OCI-LY7 (cell line): Measurements from ENCODE around the gene ZFAND2B. TPM values are rescaled to one million over a fixed set of nuclear protein-coding genes. Genes with fewer than 3 reads are reported as not detected.

Experiments used
- BruUV-seq: library from RNA; stranded (reverse); fragments of 400-500 nt; replicated peaks from 2 replicates; lab custom pipeline; 2021; lab: Mats Ljungman, UMichigan
- CTCF ChIA-PET: fragments of 300-600 bp; sonication (Branson Sonifier 250); formaldehyde crosslinking; loops from one replicate; lab custom pipeline; 2022; ENCODE audit warnings: antibody characterized with exemption; ENCODE audit not compliant: unreplicated experiment; lab: Charles Lee
- POLR2A ChIA-PET: fragments of 300-600 bp; sonication (Branson Sonifier 250); formaldehyde crosslinking; loops from one replicate; lab custom pipeline; 2022; ENCODE audit warnings: antibody characterized with exemption; lab: Charles Lee
- DNase-seq: peaks from one replicate; pipeline ENCODE4 v3.0.0-alpha.2; 2015; ENCODE audit warnings: low spot score
- H2AFZ ChIP-seq: fragments of 200-600 bp; sonication (generic), shearing (Covaris generic); 2 replicates; pipeline ENCODE4 v1.6.1; 2014; ENCODE audit warnings: mild to moderate bottlenecking, antibody characterized with exemption, low read length, moderate library complexity
- H3K27ac ChIP-seq: fragments of 200-600 bp; sonication (generic); 2 replicates; pipeline ENCODE4 v1.5.1; 2014; ENCODE audit warnings: mixed run types, low read depth, mild to moderate bottlenecking, moderate library complexity, low read length, inconsistent platforms; ENCODE audit not compliant: poor library complexity, severe bottlenecking
- H3K36me3 ChIP-seq: fragments of 200-600 bp; sonication (generic); 2 replicates; pipeline ENCODE4 v1.6.1; 2014; ENCODE audit warnings: mild to moderate bottlenecking, antibody characterized with exemption, low read length, moderate library complexity, mixed read lengths; ENCODE audit not compliant: insufficient read depth
- H3K4me1 ChIP-seq: fragments of 200-600 bp; sonication (generic); 2 replicates; pipeline ENCODE4 v1.5.1; 2014; ENCODE audit warnings: mild to moderate bottlenecking, low read length; ENCODE audit not compliant: insufficient read depth, poor library complexity, severe bottlenecking
- H3K4me2 ChIP-seq: fragments of 200-600 bp; sonication (generic); 2 replicates; pipeline ENCODE4 v1.6.1; 2014; ENCODE audit warnings: mild to moderate bottlenecking, low read length
- H3K4me3 ChIP-seq: fragments of 200-600 bp; sonication (generic); 2 replicates; pipeline ENCODE4 v1.5.1; 2014; ENCODE audit warnings: mild to moderate bottlenecking, low read depth, low read length; ENCODE audit not compliant: poor library complexity, severe bottlenecking
- H3K79me2 ChIP-seq: fragments of 200-600 bp; sonication (generic); 2 replicates; pipeline ENCODE4 v1.6.1; 2016; ENCODE audit warnings: low read depth, mild to moderate bottlenecking, low read length, moderate library complexity, mixed read lengths; ENCODE audit not compliant: insufficient read depth
- H3K9me2 ChIP-seq: fragments of 200-600 bp; sonication (generic); 2 replicates; pipeline ENCODE4 v1.6.1; 2016; ENCODE audit warnings: mild to moderate bottlenecking, low read length, mixed read lengths; ENCODE audit not compliant: insufficient read depth
- H3K9me3 ChIP-seq: fragments of 200-600 bp; sonication (generic); 2 replicates; pipeline ENCODE4 v1.6.1; 2014; ENCODE audit warnings: mild to moderate bottlenecking, mixed run types, low read length, mixed read lengths
- H4K20me1 ChIP-seq: fragments of 200-600 bp; sonication (generic); 2 replicates; pipeline ENCODE4 v1.6.1; 2014; ENCODE audit warnings: mild to moderate bottlenecking, antibody characterized with exemption, low read length, moderate library complexity, mixed read lengths; ENCODE audit not compliant: insufficient read depth
- EZH2phosphoT487 ChIP-seq: fragments of 200-600 bp; sonication (generic); IDR thresholded peaks from 2 replicates; pipeline ENCODE4 v1.6.1; 2018; ENCODE audit warnings: low read depth, borderline replicate concordance, mild to moderate bottlenecking, mixed run types, antibody characterized with exemption, low read length, moderate library complexity, mixed read lengths
- intact Hi-C: fragments of 100-400 bp; cut with micrococcal nuclease; formaldehyde crosslinking; loops from one replicate; pipeline ENCODE4 v1.10.0; 2022; ENCODE audit not compliant: unreplicated experiment
- total RNA-seq, 2 experiments: library from RNA; depleted of rRNA in 1 of 2; stranded (reverse); fragments of >200 nt in 1 of 2; shearing (Covaris generic) in 1 of 2; gene quantifications; 2 replicates each; pipeline ENCODE4 v1.2.3, GENCODE V29; 2014 to 2022
- TF ChIP-seq, protein P1 (sequence below): fragments of 200-600 bp; sonication (generic); conservative IDR thresholded peaks from 2 replicates; pipeline ENCODE4 v1.5.1; 2014; ENCODE audit warnings: mild to moderate bottlenecking, antibody characterized with exemption, low read length, moderate library complexity, mixed read lengths

ZFAND2B gene
- total RNA-seq, 2 experiments from 2014 or later = 35.9 to 51.6 TPM

DNA sequence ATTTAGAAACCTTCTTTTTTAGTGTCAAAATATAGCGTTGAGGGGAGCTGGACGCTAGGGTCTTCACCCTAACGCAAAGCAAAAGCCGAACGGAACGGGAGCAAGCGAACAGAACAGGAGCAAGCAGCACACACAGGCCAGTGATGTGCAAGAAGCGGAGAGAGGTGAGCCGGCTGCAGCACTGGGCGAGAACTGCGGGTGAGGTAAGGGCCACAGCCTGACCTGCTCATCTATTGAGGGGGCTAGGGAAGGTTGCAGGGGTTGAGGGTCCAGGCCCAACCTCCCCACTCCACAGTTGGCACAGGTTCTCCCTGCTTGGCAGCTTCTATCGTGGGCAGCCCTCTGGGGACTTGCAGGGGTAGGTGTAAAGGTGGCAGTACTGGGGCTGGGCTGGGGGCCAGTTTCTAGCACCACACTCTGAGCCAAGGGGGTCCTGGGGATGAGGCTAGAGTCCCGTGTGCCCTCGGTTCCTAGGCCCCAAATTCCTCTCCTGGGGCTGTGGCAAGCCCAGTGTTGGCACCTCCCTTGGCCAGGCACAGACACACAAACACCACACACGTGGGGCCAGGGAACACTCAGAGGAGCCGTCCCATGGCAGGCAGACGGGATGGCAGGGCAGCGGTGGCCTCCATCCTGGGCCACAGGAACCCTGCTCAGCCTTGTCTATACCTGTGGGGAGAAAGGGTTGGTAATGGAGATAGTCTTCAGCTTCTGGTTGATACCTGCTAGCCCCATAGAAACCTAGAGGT, 13.4 kb downstream of the ZFAND2B start:
- intact Hi-C loops = no loop called here
- Histone ChIP-seq H3K79me2 (no peaks in the 10 kb centered on the region), H3K4me1 (peaks cover 10% of the 10 kb centered on the region), H3K4me3 (no peak overlapping the region), H2AFZ (no peak overlapping the region), H3K9me3 (no peaks in the 10 kb centered on the region), H3K36me3 (peaks cover 48% of the 10 kb centered on the region), H3K9me2 (no peaks in the 10 kb centered on the region), H3K27ac (no peak overlapping the region), H4K20me1 (no peaks in the 10 kb centered on the region), H3K4me2 (no peak overlapping the region)
- ChIA-PET CTCF (no interaction called here), POLR2A (no interaction called here)
- TF ChIP-seq, protein P1, sequence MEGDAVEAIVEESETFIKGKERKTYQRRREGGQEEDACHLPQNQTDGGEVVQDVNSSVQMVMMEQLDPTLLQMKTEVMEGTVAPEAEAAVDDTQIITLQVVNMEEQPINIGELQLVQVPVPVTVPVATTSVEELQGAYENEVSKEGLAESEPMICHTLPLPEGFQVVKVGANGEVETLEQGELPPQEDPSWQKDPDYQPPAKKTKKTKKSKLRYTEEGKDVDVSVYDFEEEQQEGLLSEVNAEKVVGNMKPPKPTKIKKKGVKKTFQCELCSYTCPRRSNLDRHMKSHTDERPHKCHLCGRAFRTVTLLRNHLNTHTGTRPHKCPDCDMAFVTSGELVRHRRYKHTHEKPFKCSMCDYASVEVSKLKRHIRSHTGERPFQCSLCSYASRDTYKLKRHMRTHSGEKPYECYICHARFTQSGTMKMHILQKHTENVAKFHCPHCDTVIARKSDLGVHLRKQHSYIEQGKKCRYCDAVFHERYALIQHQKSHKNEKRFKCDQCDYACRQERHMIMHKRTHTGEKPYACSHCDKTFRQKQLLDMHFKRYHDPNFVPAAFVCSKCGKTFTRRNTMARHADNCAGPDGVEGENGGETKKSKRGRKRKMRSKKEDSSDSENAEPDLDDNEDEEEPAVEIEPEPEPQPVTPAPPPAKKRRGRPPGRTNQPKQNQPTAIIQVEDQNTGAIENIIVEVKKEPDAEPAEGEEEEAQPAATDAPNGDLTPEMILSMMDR = no peak
- TF ChIP-seq EZH2phosphoT487 = no peak
- no peak for DNase-seq
- BruUV-seq = no TSS peak

DNA sequence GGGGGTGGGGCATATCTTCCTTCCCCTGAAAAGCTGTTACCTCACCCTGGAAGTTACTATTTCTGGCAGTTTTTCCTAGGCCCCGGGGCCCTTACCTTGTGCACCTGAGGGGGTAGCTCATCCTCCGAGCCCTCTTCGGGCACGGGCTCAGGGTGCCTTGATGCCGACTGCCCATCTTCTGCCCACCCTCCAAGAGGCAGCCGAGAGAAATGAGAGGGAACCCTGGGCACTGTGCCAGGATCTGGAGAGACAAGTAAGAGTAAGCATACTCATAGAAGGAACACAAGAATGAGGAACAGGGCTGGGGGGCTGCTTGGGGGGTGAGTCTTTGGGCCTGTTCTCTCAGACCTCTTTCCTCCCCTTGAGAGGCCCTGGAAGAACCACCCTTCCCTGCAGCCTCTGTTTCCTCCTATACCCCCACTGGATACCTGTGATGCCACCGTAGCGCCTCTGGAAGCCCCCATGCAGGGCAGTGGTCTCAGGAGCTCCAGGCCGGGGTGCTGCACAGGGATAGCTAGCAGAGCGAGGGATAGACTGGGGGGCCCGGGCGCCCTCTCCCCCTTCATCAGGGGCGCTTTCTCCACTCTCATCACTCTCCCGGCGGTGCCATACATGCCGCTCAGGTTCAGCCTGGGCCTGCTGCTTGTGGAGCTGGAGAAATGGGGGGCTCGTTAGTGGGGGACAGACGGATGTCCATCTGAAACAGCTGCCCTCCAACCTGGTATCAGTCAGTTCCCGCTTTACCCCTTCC, 14.2 kb downstream of the ZFAND2B start:
- H3K4me1 ChIP-seq = peaks cover 10% of the 10 kb centered on the region
- POLR2A ChIA-PET = interaction anchor here (0.6 kb wide), 2 partner anchors 15 to 1678 kb away, joined by 3 read pairs; no protein-coding TSS in a partner anchor
- H4K20me1 ChIP-seq = no peaks in the 10 kb centered on the region
- H3K27ac ChIP-seq = no peak overlapping the region
- H3K36me3 ChIP-seq = peaks cover 54% of the 10 kb centered on the region
- no peak for DNase-seq
- CTCF ChIA-PET = no interaction called here
- H2AFZ ChIP-seq = no peak overlapping the region
- no peak overlapping the region for H3K4me2 ChIP-seq
- BruUV-seq = no TSS peak
- H3K4me3 ChIP-seq = no peak overlapping the region
- intact Hi-C loops = no loop called here
- TF ChIP-seq, protein P1 = no peak
- TF ChIP-seq EZH2phosphoT487 = no peak
- no peaks in the 10 kb centered on the region for H3K79me2 ChIP-seq
- H3K9me2 ChIP-seq = no peaks in the 10 kb centered on the region
- H3K9me3 ChIP-seq = no peaks in the 10 kb centered on the region
